Thyroid gland (tissue), 4 donors: ENCODE measurements around the gene NUDT22.

Experiments
- CTCF ChIP-seq, 6 experiments: fragments of 200-600 bp in 3 of 6; fragments of 450-650 bp in 3 of 6; sonication (generic) in 3 of 6; IDR thresholded peaks; one replicate each; pipeline ENCODE4 v1.5.1; 2016 to 2019; ENCODE audit warnings: antibody characterized with exemption in 6 of 6, mild to moderate bottlenecking in 2 of 6, inconsistent platforms in 1 of 6, moderate library complexity in 1 of 6
- POLR2A ChIP-seq, 2 donors: fragments of 450-650 bp; IDR thresholded peaks; one replicate each; pipeline ENCODE4 v1.6.1; 2017; ENCODE audit warnings: antibody characterized with exemption in 2 of 2, mild to moderate bottlenecking in 2 of 2, moderate library complexity in 1 of 2

- TF ChIP-seq CTCF (IDR thresholded peaks at IDR 0.05), result no peak
- TF ChIP-seq POLR2A (IDR thresholded peaks at IDR 0.05), result no peak
Observed at GRCh38 chr11:64239662-64240434, 13.8 kb downstream of the NUDT22 start.
